GM21447 (cell line): Measurements from ENCODE around the gene YKT6.

ENCODE experiments used
- ATAC-seq: cut with Tn5 transposase; IDR thresholded peaks from one replicate; pipeline ENCODE4 v1.9.1; 2021; ENCODE audit not compliant: unreplicated experiment

Gene YKT6

GRCh38 chr7:44231088-44231487 lies 30.3 kb downstream of the YKT6 start:
- ATAC-seq = no peak

- ATAC-seq = no peak
These were observed 31.6 kb downstream of the YKT6 start for GRCh38 chr7:44232396-44232795.

GRCh38 chr7:44232901-44233715 lies 32.3 kb downstream of the YKT6 start:
- ATAC-seq = no peak

- no peak for ATAC-seq
These were observed 34.3 kb downstream of the YKT6 start for GRCh38 chr7:44235066-44235465.

GRCh38 chr7:44235582-44236332 lies 35.0 kb downstream of the YKT6 start:
- no peak for ATAC-seq

- ATAC-seq = no peak
These were observed 35.6 kb downstream of the YKT6 start for GRCh38 chr7:44236333-44236728.

- ATAC-seq = no peak
These were observed 36.9 kb downstream of the YKT6 start for GRCh38 chr7:44237696-44238095.

GRCh38 chr7:44238116-44238695 lies 37.4 kb downstream of the YKT6 start:
- ATAC-seq = no peak

GRCh38 chr7:44239361-44239760 lies 38.6 kb downstream of the YKT6 start:
- no peak for ATAC-seq

- no peak for ATAC-seq
These were observed 39.6 kb downstream of the YKT6 start for GRCh38 chr7:44240376-44240775.

- peak; percentile 75 for ATAC-seq
These were observed 40.3 kb downstream of the YKT6 start for GRCh38 chr7:44240983-44241510.

- no peak for ATAC-seq
These were observed 41.3 kb downstream of the YKT6 start for GRCh38 chr7:44242091-44242490.

GRCh38 chr7:44244282-44244681 lies 43.5 kb downstream of the YKT6 start:
- no peak for ATAC-seq

- ATAC-seq = no peak
These were observed 45.8 kb downstream of the YKT6 start for GRCh38 chr7:44246396-44247113.

- ATAC-seq = no peak
These were observed 47.3 kb downstream of the YKT6 start for GRCh38 chr7:44247868-44248651.

- ATAC-seq = no peak
These were observed 49.0 kb downstream of the YKT6 start for GRCh38 chr7:44249639-44250234.

GRCh38 chr7:44251269-44251668 lies 50.5 kb downstream of the YKT6 start:
- ATAC-seq = no peak

- no peak for ATAC-seq
These were observed 51.1 kb downstream of the YKT6 start for GRCh38 chr7:44251881-44252280.

GRCh38 chr7:44256459-44256858 lies 55.7 kb downstream of the YKT6 start:
- ATAC-seq = no peak

GRCh38 chr7:44257213-44257612 lies 56.4 kb downstream of the YKT6 start:
- no peak for ATAC-seq
